ENCODE data around the gene TMPRSS13.
"Not testable (repeated sequence)": the region's sequence is repeated elsewhere in the genome, so short reads cannot be mapped to it uniquely, and the experiment has no call there.

The TMPRSS13 gene

GRCh38 chr11:117930668-117931330, 1.6 kb upstream of the TMPRSS13 start:
- no peak for DNase-seq (ENCODE audit: low spot score)

- no peak for DNase-seq (ENCODE audit: low spot score)
Observed at GRCh38 chr11:117929916-117930570, 841 bp upstream of the TMPRSS13 start.

GRCh38 chr11:117928446-117929141, 608 bp downstream of the TMPRSS13 start:
- no peak for DNase-seq (ENCODE audit: low spot score)

GRCh38 chr11:117927926-117928325, 1.3 kb downstream of the TMPRSS13 start:
- DNase-seq (ENCODE audit: low spot score): no peak

- DNase-seq (ENCODE audit: low spot score): not testable (repeated sequence)
Observed at GRCh38 chr11:117926166-117926565, 3.0 kb downstream of the TMPRSS13 start.

- no peak for DNase-seq (ENCODE audit: low spot score)
Observed at GRCh38 chr11:117925198-117925925, 3.8 kb downstream of the TMPRSS13 start.

- no peak for DNase-seq (ENCODE audit: low spot score)
Observed at GRCh38 chr11:117924631-117925170, 4.5 kb downstream of the TMPRSS13 start.

- no peak for DNase-seq (ENCODE audit: low spot score)
Observed at GRCh38 chr11:117923773-117924172, 5.4 kb downstream of the TMPRSS13 start.

- no peak for DNase-seq (ENCODE audit: low spot score)
Observed at GRCh38 chr11:117923275-117923674, 5.9 kb downstream of the TMPRSS13 start.

- DNase-seq (ENCODE audit: low spot score): no peak
Observed at GRCh38 chr11:117921893-117922292, 7.3 kb downstream of the TMPRSS13 start.

GRCh38 chr11:117921456-117921855, 7.7 kb downstream of the TMPRSS13 start:
- no peak for DNase-seq (ENCODE audit: low spot score)

- DNase-seq (ENCODE audit: low spot score): no peak
Observed at GRCh38 chr11:117919781-117920221, 9.4 kb downstream of the TMPRSS13 start.

GRCh38 chr11:117919341-117919740, 9.9 kb downstream of the TMPRSS13 start:
- DNase-seq (ENCODE audit: low spot score): no peak

- DNase-seq (ENCODE audit: low spot score): no peak
Observed at GRCh38 chr11:117918366-117919255, 10.6 kb downstream of the TMPRSS13 start.

GRCh38 chr11:117917591-117918151, 11.5 kb downstream of the TMPRSS13 start:
- DNase-seq (ENCODE audit: low spot score): no peak

GRCh38 chr11:117916956-117917355, 12.2 kb downstream of the TMPRSS13 start:
- no peak for DNase-seq (ENCODE audit: low spot score)

GRCh38 chr11:117915672-117916235, 13.4 kb downstream of the TMPRSS13 start:
- DNase-seq (ENCODE audit: low spot score): no peak

GRCh38 chr11:117914991-117915618, 14.1 kb downstream of the TMPRSS13 start:
- DNase-seq (ENCODE audit: low spot score): no peak

- DNase-seq (ENCODE audit: low spot score): no peak
Observed at GRCh38 chr11:117914398-117914761, 14.8 kb downstream of the TMPRSS13 start.

Measured in SW480 (cell line).